Measurements from ENCODE around the gene REEP6.

- TF ChIP-seq CTCF (IDR thresholded peaks at IDR 0.05; ENCODE audit: low read length) = no peak
- TF ChIP-seq EZH2 (optimal IDR thresholded peaks at IDR 0.05; ENCODE audit: low read depth, low read length) = no peak
- no peak for TF ChIP-seq EZH2phosphoT487 (IDR thresholded peaks at IDR 0.05; ENCODE audit: low read length)
These were observed 21.5 kb upstream of the REEP6 start for GRCh38 chr19:1469255-1470054.

All from MM.1S (cell line).